ENCODE results near the gene LCORL.

DNA sequence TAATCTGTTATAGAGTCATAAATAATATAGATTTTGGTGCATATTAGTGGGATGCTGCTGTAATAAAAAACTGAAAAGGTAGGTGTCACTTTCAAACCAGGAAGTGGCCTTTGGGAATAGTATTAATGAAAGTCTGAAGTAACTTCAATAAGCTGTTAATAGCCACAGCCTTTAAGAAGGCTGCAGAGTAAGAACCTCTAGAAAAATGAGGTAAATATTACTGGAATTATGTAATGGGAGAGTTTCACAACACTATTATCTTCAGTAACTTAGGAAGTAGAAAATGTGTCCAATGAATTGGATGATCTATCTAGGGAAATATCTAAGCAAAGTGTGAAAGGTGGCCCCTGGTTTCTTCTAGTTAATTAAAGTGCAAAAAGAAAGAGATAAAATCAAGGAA lies 106.1 kb downstream of the LCORL start:
- TF ChIP-seq, protein P1, sequence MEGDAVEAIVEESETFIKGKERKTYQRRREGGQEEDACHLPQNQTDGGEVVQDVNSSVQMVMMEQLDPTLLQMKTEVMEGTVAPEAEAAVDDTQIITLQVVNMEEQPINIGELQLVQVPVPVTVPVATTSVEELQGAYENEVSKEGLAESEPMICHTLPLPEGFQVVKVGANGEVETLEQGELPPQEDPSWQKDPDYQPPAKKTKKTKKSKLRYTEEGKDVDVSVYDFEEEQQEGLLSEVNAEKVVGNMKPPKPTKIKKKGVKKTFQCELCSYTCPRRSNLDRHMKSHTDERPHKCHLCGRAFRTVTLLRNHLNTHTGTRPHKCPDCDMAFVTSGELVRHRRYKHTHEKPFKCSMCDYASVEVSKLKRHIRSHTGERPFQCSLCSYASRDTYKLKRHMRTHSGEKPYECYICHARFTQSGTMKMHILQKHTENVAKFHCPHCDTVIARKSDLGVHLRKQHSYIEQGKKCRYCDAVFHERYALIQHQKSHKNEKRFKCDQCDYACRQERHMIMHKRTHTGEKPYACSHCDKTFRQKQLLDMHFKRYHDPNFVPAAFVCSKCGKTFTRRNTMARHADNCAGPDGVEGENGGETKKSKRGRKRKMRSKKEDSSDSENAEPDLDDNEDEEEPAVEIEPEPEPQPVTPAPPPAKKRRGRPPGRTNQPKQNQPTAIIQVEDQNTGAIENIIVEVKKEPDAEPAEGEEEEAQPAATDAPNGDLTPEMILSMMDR (IDR thresholded peaks at IDR 0.05): no peak
- no peak for TF ChIP-seq ZFX (IDR thresholded peaks at IDR 0.05; ENCODE audit: borderline replicate concordance)

All from 22Rv1 (cell line).